BE2C (cell line): ENCODE data around the gene ERCC4.

Experiments
- DNase-seq: peaks from one replicate; pipeline ENCODE4 v3.0.0-alpha.2; 2020
- H3K27me3 ChIP-seq: fragments of 250-450 bp; sonication (Bioruptor Pico); 2 replicates; pipeline ENCODE4 v1.5.1; 2020; ENCODE audit warnings: mild to moderate bottlenecking
- H3K36me3 ChIP-seq: fragments of 250-450 bp; sonication (Bioruptor Pico); 2 replicates; pipeline ENCODE4 v1.5.1; 2020; ENCODE audit warnings: mild to moderate bottlenecking
- H3K4me1 ChIP-seq: fragments of 250-450 bp; sonication (Bioruptor Pico); 2 replicates; pipeline ENCODE4 v1.5.1; 2020
- H3K4me3 ChIP-seq: 2 replicates; pipeline ENCODE4 v1.5.1; 2011; ENCODE audit warnings: low read depth, low read length
- H3K9me3 ChIP-seq: fragments of 250-450 bp; sonication (Bioruptor Pico); 2 replicates; pipeline ENCODE4 v1.5.1; 2020
- TF ChIP-seq, protein P1 (sequence below): IDR thresholded peaks from 2 replicates; pipeline ENCODE4 v1.5.1; 2012; ENCODE audit warnings: mild to moderate bottlenecking, low read depth, low read length

ERCC4 gene

DNA sequence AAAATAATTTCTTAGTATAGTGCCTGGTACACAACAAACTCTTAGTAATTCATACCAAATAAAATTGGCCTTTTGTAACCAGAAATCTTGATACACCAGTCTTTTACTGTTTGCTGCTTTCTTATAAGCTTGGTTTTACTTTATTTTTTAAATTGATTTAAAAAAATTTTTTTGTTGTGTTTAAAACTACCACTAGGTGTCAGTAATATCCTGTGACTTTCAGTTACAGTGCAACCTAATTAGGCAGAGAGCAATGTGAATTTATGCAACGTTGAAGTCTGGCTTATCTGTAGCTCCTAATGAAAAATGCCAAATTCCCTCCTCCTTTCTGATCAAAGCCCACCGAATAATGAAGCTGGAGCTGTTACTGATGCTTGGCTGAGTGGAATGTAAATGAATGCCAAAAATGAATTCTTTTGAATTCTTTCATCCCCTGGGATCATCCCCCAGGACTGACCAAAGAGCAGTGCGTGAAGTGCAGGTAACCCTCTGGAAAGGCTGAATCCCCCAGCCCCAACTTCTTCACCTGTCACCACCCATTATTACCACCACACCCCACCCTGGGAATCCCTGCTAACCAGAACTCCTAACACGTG lies 3.8 kb downstream of the ERCC4 start:
- no peaks in the 10 kb centered on the region for H3K9me3 ChIP-seq
- H3K4me3 ChIP-seq: no peak overlapping the region
- 0 out of 2 replicates have a peak, but pooled peaks cover 2% of the 10 kb centered on the region for H3K4me1 ChIP-seq
- TF ChIP-seq, protein P1, sequence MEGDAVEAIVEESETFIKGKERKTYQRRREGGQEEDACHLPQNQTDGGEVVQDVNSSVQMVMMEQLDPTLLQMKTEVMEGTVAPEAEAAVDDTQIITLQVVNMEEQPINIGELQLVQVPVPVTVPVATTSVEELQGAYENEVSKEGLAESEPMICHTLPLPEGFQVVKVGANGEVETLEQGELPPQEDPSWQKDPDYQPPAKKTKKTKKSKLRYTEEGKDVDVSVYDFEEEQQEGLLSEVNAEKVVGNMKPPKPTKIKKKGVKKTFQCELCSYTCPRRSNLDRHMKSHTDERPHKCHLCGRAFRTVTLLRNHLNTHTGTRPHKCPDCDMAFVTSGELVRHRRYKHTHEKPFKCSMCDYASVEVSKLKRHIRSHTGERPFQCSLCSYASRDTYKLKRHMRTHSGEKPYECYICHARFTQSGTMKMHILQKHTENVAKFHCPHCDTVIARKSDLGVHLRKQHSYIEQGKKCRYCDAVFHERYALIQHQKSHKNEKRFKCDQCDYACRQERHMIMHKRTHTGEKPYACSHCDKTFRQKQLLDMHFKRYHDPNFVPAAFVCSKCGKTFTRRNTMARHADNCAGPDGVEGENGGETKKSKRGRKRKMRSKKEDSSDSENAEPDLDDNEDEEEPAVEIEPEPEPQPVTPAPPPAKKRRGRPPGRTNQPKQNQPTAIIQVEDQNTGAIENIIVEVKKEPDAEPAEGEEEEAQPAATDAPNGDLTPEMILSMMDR: peak; percentile 55
- peaks cover 15% of the 10 kb centered on the region for H3K36me3 ChIP-seq
- H3K27me3 ChIP-seq: no peaks in the 10 kb centered on the region
- no peak for DNase-seq

DNA sequence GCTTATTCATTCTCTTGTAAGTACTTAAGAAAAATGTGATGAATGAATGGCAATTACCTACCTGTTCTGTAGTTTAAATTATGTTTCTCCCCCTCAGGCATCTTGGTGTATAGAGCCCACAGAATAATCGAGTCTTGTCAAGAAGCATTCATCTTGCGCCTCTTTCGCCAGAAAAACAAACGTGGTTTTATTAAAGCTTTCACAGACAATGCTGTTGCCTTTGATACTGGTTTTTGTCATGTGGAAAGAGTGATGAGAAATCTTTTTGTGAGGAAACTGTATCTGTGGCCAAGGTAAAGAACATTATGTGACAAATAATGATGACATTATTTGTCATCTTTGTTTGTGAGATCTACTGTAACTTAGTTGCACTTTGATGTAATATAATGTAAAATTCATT lies 6.5 kb downstream of the ERCC4 start:
- Histone ChIP-seq H3K9me3 (no peaks in the 10 kb centered on the region), H3K27me3 (no peaks in the 10 kb centered on the region), H3K4me1 (0 out of 2 replicates have a peak, but pooled peaks cover 2% of the 10 kb centered on the region), H3K4me3 (no peak overlapping the region), H3K36me3 (peaks cover 15% of the 10 kb centered on the region)
- no peak for DNase-seq
- TF ChIP-seq, protein P1: no peak

DNA sequence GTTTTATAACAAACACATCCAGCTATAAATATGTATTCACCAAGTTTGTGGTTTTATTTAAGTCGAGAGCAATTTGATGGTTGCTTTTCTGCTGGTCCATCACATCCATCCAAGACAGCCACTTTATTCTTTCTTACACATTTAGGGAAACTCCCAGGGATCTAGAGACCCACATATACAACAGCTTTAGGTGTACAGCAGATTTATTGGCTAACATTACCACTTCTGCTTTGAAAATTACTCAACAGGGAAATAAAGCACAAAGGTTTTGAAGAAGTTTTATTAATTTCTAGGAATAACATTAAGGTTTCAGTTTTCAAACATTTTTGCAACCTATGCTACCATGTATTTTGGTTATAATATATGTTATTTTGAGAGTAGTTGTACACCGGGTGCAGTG lies 6.9 kb downstream of the ERCC4 start:
- no peak overlapping the region for H3K4me3 ChIP-seq
- no peak for DNase-seq
- H3K4me1 ChIP-seq: 0 out of 2 replicates have a peak, but pooled peaks cover 2% of the 10 kb centered on the region
- H3K36me3 ChIP-seq: peaks cover 15% of the 10 kb centered on the region
- no peaks in the 10 kb centered on the region for H3K27me3 ChIP-seq
- TF ChIP-seq, protein P1: no peak
- no peaks in the 10 kb centered on the region for H3K9me3 ChIP-seq

DNA sequence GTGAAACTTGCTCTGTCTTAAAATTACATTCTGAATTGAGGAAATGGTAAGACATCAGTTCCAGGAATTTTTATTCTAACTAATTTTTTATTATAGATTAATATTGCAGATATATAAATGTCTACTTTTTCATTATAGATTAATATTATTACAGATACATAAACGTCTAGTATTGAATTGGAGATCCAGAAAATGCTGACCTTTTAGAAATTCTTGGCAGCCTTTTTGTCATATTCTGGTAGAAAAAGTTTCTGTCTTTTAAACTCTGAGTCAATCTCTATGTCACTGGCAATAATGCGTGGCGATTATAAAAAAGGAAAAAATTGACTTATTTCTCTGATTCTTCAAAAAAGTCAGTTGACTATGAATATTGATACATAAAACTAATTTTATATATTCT lies 8.7 kb downstream of the ERCC4 start:
- Histone ChIP-seq H3K27me3 (no peaks in the 10 kb centered on the region), H3K9me3 (no peaks in the 10 kb centered on the region), H3K36me3 (peaks cover 9% of the 10 kb centered on the region), H3K4me3 (no peak overlapping the region), H3K4me1 (0 out of 2 replicates have a peak, but pooled peaks cover 2% of the 10 kb centered on the region)
- TF ChIP-seq, protein P1: no peak
- DNase-seq: no peak

DNA sequence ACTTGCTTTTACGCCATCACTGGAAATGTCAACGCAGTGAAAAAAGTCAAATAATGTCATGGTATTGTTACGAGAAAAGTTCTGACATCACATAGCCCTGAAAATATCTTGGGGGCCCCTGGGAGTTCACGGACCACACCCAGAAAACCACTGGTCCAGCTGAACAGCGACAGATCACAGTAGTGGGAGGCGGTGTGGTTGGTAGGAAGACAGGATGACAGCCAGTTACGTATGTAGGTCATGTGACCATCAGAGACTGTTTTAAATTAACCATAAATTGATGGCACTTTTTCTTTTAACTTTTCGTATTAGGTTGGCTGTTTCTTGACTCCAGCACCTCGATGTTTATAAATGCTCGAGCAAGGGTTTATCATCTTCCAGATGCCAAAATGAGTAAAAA lies 11.9 kb downstream of the ERCC4 start:
- Histone ChIP-seq H3K36me3 (peaks cover 19% of the 10 kb centered on the region), H3K4me3 (no peak overlapping the region), H3K4me1 (no peaks in the 10 kb centered on the region), H3K27me3 (no peaks in the 10 kb centered on the region), H3K9me3 (no peaks in the 10 kb centered on the region)
- no peak for DNase-seq
- TF ChIP-seq, protein P1: no peak

DNA sequence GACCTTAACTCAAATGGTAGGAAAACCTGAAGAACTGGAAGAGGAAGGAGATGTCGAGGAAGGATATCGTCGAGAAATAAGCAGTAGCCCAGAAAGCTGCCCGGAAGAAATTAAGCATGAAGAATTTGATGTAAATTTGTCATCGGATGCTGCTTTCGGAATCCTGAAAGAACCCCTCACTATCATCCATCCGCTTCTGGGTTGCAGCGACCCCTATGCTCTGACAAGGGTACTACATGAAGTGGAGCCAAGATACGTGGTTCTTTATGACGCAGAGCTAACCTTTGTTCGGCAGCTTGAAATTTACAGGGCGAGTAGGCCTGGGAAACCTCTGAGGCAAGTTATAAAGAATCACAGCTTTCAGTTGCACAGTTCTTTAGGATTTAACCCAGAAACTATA lies 15.5 kb downstream of the ERCC4 start:
- Histone ChIP-seq H3K36me3 (peaks cover 19% of the 10 kb centered on the region), H3K9me3 (no peaks in the 10 kb centered on the region), H3K4me3 (no peak overlapping the region), H3K4me1 (peaks cover 1% of the 10 kb centered on the region; the same call in 1 of the 2 replicates), H3K27me3 (no peaks in the 10 kb centered on the region)
- peak; percentile 17 for DNase-seq
- TF ChIP-seq, protein P1: peak; percentile 64
